ENCODE data around the gene AMOTL2. TPM values are rescaled to one million over a fixed set of nuclear protein-coding genes. Genes with fewer than 3 reads are reported as not detected.

AMOTL2 gene
- polyA plus RNA-seq, 3 donors = 72.1 to 84.1 (median 82.1) TPM

GRCh38 chr3:134366928-134367811, 7.1 kb downstream of the AMOTL2 start:
- DNase-seq (ENCODE audit: low read depth in 3 of 3, low spot score in 2 of 3) = no peak

GRCh38 chr3:134366221-134366927, 7.9 kb downstream of the AMOTL2 start:
- no peak for DNase-seq (ENCODE audit: low read depth in 3 of 3, low spot score in 2 of 3)

- DNase-seq (ENCODE audit: low read depth in 3 of 3, low spot score in 2 of 3) = no peak
Observed at GRCh38 chr3:134365766-134366065, 8.5 kb downstream of the AMOTL2 start.

GRCh38 chr3:134364936-134365765, 9.1 kb downstream of the AMOTL2 start:
- no peak for DNase-seq (ENCODE audit: low read depth in 3 of 3, low spot score in 2 of 3)

- DNase-seq (ENCODE audit: low read depth in 3 of 3, low spot score in 2 of 3) = peak; percentile 85 to 93 (median 87)
Observed at GRCh38 chr3:134364061-134364935, 9.9 kb downstream of the AMOTL2 start.

GRCh38 chr3:134363381-134363755, 10.9 kb downstream of the AMOTL2 start:
- DNase-seq (ENCODE audit: low read depth in 3 of 3, low spot score in 2 of 3) = no peak

- no peak for DNase-seq (ENCODE audit: low read depth in 3 of 3, low spot score in 2 of 3)
Observed at GRCh38 chr3:134362670-134363380, 11.4 kb downstream of the AMOTL2 start.

- DNase-seq (ENCODE audit: low read depth in 3 of 3, low spot score in 2 of 3) = no peak
Observed at GRCh38 chr3:134362221-134362620, 12.0 kb downstream of the AMOTL2 start.

GRCh38 chr3:134361162-134361835, 12.9 kb downstream of the AMOTL2 start:
- DNase-seq (ENCODE audit: low read depth in 3 of 3, low spot score in 2 of 3) = no peak

- DNase-seq (ENCODE audit: low read depth in 3 of 3, low spot score in 2 of 3) = no peak
Observed at GRCh38 chr3:134360046-134360445, 14.2 kb downstream of the AMOTL2 start.

GRCh38 chr3:134359121-134360010, 14.9 kb downstream of the AMOTL2 start:
- no peak for DNase-seq (ENCODE audit: low read depth in 3 of 3, low spot score in 2 of 3)

GRCh38 chr3:134357914-134358811, 16.1 kb downstream of the AMOTL2 start:
- peak in 1 of 3 donors; percentile 88 for DNase-seq (ENCODE audit: low read depth in 3 of 3, low spot score in 2 of 3)

- DNase-seq (ENCODE audit: low read depth in 3 of 3, low spot score in 2 of 3) = no peak
Observed at GRCh38 chr3:134357261-134357913, 16.9 kb downstream of the AMOTL2 start.

- DNase-seq (ENCODE audit: low read depth in 3 of 3, low spot score in 2 of 3) = no peak
Observed at GRCh38 chr3:134356411-134357040, 17.7 kb downstream of the AMOTL2 start.

- no peak for DNase-seq (ENCODE audit: low read depth in 3 of 3, low spot score in 2 of 3)
Observed at GRCh38 chr3:134355416-134355815, 18.8 kb downstream of the AMOTL2 start.

- no peak for DNase-seq (ENCODE audit: low read depth in 3 of 3, low spot score in 2 of 3)
Observed at GRCh38 chr3:134354612-134355251, 19.5 kb downstream of the AMOTL2 start.
